T-helper 9 cell (primary cell): ENCODE data around the gene ACTR1A.

Experiments
- DNase-seq: peaks from one replicate; pipeline ENCODE4 v3.0.0-alpha.2; 2020

ACTR1A gene

GRCh38 chr10:102452672-102453340 is 49.7 kb downstream of the ACTR1A start:
- no peak for DNase-seq

DNA sequence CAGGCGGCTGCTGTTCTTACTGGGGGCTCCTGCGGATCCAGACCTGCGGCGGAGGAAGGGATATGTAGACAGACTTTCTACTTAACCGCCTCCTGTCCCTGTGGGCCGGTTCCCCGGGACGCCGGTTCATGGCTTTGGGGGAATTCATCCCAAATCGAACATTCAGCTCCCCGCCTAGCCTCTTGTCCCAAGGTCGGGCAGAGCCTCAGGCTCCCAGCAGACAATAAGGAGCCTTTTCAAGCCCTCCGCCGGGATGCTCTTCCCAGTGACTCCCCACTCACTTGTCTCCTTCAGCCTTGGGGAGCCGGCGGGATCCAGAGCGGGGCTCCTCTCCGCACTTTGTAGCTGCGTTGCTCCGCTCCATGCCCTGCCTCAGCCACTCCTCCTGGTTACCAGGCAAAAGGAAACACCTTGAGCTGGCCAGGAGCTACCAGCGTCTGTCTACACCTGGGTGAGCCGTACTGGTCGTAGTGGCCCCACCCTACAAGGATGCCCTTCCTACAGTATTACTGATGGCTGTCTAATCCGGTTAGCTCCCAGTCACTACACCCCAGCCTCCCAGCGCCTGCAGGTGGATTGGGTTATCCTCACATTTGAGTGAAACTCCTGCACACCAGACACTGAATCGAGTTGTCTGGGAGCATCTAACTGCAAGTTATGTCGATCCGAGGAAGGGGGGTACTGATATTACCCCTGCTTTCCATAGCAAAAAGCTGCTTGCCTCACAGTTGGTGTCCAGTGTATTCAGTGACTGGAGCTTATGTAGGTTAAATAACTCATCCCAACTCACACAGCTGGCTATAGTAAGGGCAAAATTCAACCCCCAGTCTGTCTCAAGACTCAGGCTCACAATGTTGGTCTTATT is 51.2 kb downstream of the ACTR1A start, which contains the start of gene C10orf95:
Gene C10orf95 (minus strand): TSS at position 439 of the 865 bp plus-strand sequence. CDS start 450 bp downstream, outside the sequence.
- no peak for DNase-seq

DNA sequence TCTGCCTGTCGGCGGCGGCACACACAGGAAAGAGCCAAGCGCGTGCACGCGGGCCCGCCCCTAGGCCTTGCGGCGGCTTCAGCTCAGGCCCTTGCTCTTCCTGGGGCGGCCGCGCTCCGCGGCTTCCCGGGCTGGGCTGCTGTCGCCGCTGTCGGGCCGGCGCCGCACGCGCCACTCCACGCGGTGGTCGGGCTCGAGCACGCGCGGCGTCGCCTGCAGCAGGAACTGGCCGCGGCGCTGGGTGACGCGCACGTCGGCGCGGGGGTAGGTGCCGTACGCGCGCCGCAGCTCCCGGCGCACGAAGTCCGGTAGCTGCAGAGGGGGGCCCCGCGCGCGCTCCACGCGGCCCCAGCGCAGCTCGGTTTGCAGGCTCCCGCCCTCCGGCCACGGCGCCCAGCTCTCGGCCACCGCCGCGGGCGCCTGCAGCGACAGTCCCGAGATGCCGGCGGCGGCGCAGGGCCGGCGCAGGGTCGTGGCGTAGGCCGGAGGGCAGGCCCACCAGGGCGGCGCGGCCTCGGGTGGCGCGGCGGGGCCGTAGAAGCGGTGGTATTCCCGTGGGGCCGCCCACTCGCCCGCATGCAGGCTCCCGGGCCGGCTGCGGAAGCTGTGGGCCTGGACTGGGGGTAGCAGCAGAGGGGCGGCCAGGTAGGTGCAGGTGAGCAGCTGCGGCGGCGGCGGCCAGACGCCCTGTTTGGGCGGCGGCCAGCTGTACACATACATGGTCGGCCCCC is 52.0 kb downstream of the ACTR1A start:
- DNase-seq = peak; percentile 81

DNA sequence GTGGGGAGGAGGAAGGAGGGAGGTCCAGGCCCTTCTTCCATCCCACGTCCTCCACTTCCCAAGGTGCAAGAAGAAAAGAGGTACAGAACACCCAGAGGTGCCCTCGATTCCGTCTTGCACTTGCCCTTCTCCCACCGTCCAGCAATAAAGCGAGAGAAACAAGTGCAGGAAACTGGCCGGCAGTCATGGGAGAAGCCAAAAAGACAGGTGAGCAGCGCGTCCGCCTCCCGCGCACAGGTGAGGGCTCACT is 52.5 kb downstream of the ACTR1A start:
- DNase-seq = no peak

GRCh38 chr10:102449321-102450123 is 53.0 kb downstream of the ACTR1A start:
- peak; percentile 73 for DNase-seq

- no peak for DNase-seq
Measured at GRCh38 chr10:102444851-102445250, 57.7 kb downstream of the ACTR1A start.

DNA sequence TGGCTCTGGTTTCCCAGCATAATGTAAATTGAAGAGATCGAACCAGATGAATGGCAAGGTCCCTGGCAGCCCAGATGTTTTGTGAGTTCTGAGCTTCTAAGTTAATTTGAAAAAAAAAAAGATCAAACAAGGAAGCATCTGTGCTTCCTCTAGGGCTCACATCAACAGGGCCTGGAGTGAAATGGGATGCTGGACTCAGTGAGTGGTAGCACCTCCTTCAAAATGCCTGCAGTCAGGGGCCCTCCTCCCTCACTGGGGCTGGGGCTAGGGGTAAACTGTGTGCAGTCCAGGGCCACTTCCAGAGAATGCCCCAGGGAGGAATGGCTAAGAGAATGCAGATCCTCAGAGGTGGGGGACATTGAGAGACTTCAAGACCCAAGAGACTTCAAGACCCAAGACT is 64.1 kb downstream of the ACTR1A start:
- no peak for DNase-seq

DNA sequence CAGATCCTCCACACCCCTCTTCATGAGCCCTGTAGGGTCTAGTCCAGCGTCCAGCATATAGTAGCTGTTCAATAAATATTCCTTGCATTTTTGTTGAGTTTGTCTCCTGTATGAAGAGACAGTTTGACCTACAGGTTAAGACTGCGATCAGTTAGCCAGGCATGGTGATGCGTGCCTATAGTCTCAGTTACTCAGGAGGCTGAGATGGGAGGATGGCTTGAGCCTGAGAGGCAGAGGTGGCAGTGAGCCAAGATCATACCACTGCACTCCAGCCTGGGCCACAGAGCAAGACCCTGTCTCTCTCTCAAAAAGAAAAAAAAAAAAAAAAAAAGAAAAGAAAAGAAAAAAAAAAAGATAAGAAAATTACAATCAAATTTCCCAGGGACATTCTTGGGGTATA is 65.0 kb downstream of the ACTR1A start:
- DNase-seq = no peak

DNA sequence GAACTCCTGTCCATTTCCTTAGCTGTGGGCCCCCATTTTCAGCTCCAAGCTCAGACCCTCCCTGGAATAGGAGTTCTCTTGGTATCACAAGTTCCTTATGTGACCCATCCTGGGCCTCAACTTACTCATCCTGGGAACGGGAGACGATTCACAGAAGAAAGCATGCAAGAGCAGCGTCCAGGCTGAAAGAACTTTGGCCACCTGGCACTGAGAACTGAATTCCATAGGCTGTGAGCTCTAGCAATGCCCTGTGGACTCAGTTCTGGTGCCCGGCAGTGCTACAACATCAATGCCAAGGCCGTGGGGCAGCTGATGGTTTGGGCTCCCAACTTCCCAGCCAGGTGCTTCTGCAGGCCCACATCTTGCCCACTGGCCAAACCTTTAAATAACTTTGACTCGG is 66.2 kb downstream of the ACTR1A start:
- no peak for DNase-seq

- DNase-seq = no peak
Measured at GRCh38 chr10:102435529-102436233, 66.8 kb downstream of the ACTR1A start.

- no peak for DNase-seq
Measured at GRCh38 chr10:102435133-102435497, 67.4 kb downstream of the ACTR1A start.

DNA sequence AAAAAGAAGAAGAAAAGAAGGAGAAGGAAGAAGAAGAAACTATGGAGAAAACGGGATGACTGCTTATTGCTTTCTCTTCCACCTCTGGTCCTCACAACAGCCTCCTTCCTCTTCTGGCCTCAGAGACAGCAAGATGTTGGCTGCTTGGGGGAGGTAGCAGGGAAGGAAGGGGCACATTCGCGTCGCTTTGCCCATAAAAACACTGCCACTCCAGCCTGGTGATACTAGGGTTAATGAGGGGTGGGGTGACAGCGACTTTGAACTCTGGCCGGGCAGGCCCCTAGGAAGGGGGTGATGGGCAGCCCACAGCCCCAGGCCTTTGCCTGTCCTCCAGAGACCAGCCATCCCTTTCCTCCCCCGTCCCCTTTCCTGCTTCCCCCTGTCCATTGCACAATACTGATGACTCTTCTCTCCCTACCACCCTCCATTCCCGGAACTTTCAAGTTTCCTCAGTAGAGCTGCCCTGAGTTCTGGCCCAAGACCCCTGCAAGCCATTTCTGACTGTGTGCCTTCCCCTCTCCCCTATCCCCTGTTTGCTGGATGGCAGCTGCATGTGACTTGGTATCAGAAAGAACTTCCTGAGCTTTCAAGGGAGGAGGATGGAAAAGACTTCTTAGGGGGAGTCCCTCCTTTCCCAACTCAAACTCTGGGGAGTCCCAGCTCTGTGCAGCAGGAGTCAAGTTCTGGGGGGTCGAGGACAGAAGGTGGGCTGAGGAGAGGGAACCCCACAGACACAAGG is 67.9 kb downstream of the ACTR1A start:
- no peak for DNase-seq

DNA sequence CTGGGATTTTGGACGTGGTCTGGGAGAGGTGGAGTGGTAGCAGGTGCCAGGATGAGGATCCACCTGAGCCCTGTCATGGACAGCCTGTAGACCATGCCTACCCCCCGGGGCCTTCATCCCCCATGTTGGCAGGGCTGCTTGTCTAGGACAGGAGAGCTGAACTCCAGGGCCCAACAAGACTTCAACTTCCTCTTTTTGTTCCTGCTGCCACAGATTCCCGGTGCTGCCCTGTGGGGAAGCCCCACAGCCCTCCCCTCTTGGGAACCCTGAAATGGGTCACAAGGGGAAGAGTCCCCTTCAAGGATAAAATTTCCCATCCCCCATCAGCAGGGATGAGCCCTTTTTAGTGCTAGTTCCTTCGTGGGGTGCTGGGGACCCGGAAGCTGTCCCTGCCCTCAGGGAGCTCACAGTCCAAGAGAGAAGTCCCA is 68.9 kb downstream of the ACTR1A start:
- DNase-seq = no peak

DNA sequence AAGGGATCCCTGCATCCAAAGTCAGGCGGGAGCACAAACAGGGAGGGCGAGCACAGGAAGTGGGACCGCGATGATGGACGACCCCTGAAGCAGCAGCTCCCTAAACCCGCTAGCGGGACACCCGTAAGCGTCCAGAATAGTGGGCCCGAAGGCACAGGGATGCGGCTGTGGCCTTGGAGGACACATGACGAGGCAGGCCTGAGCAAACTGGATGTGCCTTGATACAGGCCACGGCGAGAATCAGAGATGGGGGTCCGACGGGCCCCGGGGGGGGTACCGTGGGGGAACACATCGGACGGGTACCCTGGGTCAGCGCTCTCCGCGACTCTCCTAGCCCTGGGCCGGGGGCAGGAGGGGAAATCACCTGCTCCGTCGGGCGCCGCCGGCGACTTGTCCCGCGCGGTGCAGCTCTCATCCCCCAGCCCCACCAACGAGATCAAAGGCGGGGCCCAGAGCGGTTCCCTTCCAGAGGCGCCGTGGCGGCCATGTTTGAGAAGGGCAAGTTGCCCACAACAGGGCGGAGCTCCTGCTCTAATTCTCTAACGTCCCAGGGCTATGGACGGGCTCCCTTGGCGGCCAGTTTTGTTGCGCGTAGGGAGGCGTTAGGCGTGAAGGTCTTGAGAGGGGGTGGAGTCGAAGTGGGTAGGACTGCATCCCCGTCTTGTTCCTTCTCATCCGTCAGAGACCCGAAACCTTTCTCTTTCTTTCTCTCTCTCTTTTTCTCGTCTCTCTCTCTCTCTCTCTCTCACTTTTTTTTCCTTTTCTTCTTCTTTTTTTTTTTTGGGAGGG is 70.2 kb downstream of the ACTR1A start, which contains the start of gene CUEDC2:
Gene CUEDC2 (minus strand): TSS at position 413 of the 789 bp plus-strand sequence. CDS start 7,386 bp downstream, outside the sequence.
- DNase-seq = peak; percentile 95

DNA sequence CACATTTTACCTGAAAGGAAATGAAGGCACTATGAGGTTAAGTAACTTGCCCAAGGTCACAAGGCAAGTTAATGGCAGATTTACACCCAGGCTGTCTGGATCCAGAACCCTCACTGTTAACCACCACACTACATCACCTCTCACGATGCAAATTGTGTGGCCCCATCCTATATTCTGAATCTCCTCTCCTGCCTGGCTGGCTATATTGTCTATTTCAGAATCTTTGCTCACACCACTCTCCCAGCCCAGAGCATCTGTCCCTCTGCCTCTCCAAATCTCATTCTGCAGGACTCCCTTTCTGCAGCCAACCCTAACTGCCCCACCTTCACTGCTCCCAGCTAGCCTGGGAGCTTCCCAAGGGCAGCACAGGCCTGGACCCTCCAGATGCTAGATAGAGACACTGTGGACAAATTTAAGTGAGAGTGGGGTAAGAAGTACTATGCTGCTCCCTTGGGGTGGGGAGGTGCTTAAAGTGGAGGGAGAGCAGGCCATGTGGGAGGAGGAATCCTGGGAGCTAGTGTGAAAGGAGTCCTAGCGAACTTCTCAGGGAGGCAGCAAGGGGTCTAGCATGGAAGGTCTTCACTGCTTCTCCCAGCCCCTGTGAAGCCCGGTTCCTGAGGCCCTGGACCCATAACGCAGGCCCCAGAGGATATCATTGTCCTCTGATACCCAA is 70.9 kb downstream of the ACTR1A start:
- no peak for DNase-seq

DNA sequence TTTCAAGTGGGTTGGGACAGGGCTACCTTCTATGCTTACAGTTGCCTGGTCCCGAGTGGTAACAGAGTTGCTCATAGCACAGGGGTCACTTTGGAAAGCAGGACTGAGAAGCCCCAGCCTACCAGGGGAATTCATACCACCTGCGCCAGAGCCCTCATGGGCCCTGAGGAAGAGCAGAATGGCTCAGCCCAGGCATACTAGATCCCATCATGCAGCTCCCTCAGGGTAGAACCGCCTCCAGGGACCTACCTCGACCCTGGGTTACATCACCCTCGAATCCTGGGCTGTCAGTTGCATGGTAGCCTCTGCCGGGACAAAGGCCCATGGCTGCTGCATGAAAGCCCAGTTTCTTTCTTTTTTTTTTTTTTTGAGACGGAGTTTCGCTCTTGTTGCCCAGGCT is 73.0 kb downstream of the ACTR1A start:
- no peak for DNase-seq
